Fibroblast of villous mesenchyme (primary cell): ENCODE measurements around the gene ASB14. TPM values are rescaled to one million over a fixed set of nuclear protein-coding genes. Genes with fewer than 3 reads are reported as not detected.

Experiments used
- DNase-seq: peaks from one replicate; pipeline ENCODE4 v3.0.0-alpha.2; 2010; ENCODE audit warnings: low read depth
- H3K4me3 ChIP-seq: 2 replicates; pipeline ENCODE4 v1.5.1; 2011; ENCODE audit warnings: low read depth, mild to moderate bottlenecking, low read length
- total RNA-seq: library from RNA; depleted of rRNA; stranded (reverse); fragments of >200 nt; gene quantifications from 2 replicates; pipeline ENCODE4 v1.2.3, GENCODE V29; 2012
- TF ChIP-seq, protein P1 (sequence below): IDR thresholded peaks from 2 replicates; pipeline ENCODE4 v1.5.1; 2012; ENCODE audit warnings: low read depth, mild to moderate bottlenecking, low read length; ENCODE audit not compliant: insufficient read depth

Gene ASB14
- total RNA-seq, 1 donor = not detected

- TF ChIP-seq, protein P1, sequence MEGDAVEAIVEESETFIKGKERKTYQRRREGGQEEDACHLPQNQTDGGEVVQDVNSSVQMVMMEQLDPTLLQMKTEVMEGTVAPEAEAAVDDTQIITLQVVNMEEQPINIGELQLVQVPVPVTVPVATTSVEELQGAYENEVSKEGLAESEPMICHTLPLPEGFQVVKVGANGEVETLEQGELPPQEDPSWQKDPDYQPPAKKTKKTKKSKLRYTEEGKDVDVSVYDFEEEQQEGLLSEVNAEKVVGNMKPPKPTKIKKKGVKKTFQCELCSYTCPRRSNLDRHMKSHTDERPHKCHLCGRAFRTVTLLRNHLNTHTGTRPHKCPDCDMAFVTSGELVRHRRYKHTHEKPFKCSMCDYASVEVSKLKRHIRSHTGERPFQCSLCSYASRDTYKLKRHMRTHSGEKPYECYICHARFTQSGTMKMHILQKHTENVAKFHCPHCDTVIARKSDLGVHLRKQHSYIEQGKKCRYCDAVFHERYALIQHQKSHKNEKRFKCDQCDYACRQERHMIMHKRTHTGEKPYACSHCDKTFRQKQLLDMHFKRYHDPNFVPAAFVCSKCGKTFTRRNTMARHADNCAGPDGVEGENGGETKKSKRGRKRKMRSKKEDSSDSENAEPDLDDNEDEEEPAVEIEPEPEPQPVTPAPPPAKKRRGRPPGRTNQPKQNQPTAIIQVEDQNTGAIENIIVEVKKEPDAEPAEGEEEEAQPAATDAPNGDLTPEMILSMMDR = no peak
- no peak overlapping the region for H3K4me3 ChIP-seq
- DNase-seq = no peak
Measured at GRCh38 chr3:57298041-57298440, 5.6 kb upstream of the ASB14 start.

- TF ChIP-seq, protein P1 = no peak
- H3K4me3 ChIP-seq = no peak overlapping the region
- no peak for DNase-seq
Measured at GRCh38 chr3:57292897-57293526, 527 bp upstream of the ASB14 start.

GRCh38 chr3:57288403-57288802, 4.1 kb downstream of the ASB14 start:
- H3K4me3 ChIP-seq = no peak overlapping the region
- TF ChIP-seq, protein P1 = no peak
- DNase-seq = no peak

GRCh38 chr3:57287205-57287604, 5.3 kb downstream of the ASB14 start:
- no peak for DNase-seq
- TF ChIP-seq, protein P1 = no peak
- no peak overlapping the region for H3K4me3 ChIP-seq

DNA sequence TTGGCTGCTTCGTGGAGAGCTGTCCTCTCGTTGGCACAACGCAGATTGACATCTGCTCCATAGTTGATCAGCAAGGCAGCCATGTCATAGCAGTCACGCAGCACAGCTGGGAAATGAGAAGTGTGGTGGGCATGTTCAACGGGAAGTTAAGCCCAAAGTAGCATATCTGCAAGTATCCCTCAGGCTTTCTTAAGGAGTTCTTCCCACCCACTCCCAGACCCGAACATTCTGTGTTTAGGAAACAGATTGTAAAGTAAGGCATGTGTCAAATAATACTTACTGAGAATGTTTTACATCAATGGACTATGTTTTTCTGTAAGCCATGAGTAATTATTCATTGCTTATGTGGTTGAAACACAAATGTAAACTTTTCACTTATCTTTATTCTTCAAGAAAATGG, 9.2 kb downstream of the ASB14 start:
- TF ChIP-seq, protein P1 = no peak
- peak; percentile 65 for DNase-seq
- no peak overlapping the region for H3K4me3 ChIP-seq

DNA sequence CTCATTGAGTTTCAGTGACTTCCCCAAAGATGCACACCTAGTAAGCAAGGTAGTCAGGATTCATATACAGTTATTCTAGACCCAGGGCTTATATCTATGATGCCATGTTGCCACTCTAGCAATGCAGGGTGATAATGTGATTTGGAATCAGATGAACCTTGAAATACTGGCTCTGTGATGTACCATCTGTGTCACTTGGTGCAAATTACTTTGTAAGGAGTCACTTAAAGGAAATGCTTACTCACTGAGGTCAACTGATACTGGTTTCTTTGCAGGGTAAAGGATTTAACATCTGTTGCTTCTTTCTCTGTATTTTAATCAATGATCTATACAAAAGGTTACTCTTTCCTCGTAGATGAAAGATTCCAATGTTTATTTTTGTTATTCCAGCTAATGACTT, 10.8 kb downstream of the ASB14 start:
- TF ChIP-seq, protein P1 = no peak
- no peak for DNase-seq
- H3K4me3 ChIP-seq = no peak overlapping the region

GRCh38 chr3:57279685-57280084, 12.8 kb downstream of the ASB14 start:
- no peak overlapping the region for H3K4me3 ChIP-seq
- TF ChIP-seq, protein P1 = no peak
- no peak for DNase-seq
